OCI-M2 (cell line): ENCODE measurements around the gene PPAT.
"Not testable (repeated sequence)": the region's sequence is repeated elsewhere in the genome, so short reads cannot be mapped to it uniquely, and the experiment has no call there.

ENCODE experiments used
- DNase-seq: peaks from one replicate; lab custom pipeline; 2025; ENCODE audit not compliant: unreplicated experiment; lab: John Stamatoyannopoulos, UW

The PPAT gene

DNA sequence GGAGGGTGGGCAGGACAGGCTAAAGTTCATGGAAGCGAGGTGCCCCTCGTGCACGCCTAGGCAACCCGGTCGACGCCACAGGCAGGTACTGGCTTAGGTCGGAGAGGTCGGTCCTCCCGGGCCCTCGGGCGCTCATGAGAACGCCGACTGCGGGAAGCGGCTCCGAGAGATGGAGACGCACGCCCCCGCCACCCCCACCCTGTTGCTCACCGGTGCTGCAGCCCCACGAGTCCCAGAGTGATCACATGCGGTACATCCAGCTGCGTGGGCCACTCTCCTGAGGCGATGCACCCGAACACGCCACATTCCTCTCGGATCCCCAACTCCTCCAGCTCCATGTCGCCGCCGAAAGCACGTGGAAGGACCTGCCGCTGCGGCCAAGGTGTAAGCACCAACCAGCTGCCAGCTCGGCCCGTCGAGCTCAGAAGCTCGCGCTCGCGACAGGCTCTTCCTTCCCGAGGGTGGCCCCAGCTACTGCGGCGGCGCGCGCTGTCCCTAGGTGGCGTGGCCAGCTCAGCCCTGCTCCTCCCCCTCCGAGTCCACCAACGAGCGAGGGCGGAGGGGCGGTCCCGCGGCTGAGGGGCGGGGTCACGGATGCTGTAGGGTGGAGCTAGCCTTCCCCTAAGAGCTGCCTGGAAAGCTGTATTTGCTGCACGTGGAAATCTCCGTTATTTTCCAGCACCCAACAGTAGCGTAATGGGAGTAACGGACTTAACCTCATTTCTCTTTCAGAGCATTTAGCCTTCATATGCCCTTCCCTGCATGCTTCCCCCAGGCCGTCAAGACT is at the start of gene PPAT:
TSS of gene PPAT (minus strand) at position 476 of the 787 bp plus-strand sequence. CDS start at position 338, 138 bp downstream.
- DNase-seq, result peak; percentile 79

GRCh38 chr4:56480691-56481090 is 45.3 kb upstream of the PPAT start:
- no peak for DNase-seq

DNA sequence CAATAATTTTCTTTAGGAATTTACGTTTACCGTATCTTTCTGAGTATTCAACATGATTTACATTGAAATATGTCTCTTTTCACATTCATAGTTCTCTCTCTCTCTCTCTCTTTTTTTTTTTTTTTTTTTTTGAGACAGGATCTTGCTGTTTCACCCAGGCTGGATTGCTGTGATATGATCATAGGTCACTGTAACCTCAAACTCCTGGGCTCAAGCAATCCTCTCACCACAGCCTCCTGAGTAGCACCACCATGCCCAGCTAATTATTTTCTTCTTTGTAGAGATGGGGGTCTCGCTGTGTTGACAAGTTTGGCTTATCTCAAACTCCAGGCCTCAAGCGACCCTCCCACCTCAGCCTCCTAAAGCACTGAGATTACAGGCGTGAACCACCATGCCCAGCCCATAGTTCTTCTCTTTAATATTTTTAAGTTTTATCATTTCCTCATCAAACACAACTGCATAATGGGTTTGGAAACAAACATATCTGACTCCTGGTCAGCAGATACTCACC is 41.8 kb upstream of the PPAT start:
- DNase-seq, result no peak

DNA sequence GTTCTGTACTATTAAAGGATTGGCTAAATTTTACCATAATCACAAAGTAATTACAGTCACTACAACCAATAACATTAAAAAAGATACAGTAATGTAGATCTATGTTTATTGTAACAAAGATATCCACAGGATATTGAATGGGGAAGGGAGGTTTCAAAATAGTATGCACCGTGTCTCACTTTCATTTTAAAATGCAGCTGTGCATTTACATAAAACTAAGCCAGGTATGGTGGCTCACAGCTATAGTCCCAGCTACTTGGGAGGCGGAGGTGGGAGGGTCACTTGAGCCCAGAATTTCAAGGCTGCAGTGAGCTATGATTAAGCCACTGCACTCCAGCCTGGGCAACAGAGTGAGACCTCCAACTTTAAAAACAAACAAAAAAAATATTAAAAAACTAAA is 40.5 kb upstream of the PPAT start:
- DNase-seq, result no peak

GRCh38 chr4:56469489-56470210 is 34.2 kb upstream of the PPAT start:
- no peak for DNase-seq

GRCh38 chr4:56468097-56468422 is 32.6 kb upstream of the PPAT start:
- DNase-seq, result no peak

GRCh38 chr4:56467284-56468096 is 32.1 kb upstream of the PPAT start, which contains the start of gene SRP72:
Gene SRP72, plus strand, starts transcription at chr4:56467617. Its CDS starts 19 bp downstream, at chr4:56467636.
- DNase-seq, result peak; percentile 49

DNA sequence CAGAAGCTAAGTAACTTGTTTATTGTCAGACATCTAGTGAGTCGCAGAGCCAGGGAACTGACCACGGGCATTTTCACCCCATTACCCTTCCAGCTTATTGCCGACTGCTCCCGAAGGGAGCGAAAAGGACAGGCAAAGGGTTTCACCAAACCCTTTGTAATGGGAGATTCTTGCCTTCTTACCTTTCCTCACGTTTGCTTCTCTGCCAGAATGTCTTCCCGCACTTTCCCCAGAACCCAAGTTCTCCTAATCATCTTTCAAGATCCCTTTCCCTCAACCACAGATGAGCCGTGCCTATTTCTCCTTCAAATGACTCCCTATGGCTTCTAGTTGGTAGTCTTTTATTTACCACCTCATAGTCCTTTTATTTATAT is 31.5 kb upstream of the PPAT start:
- no peak for DNase-seq

GRCh38 chr4:56466296-56466761 is 30.9 kb upstream of the PPAT start:
- not testable (repeated sequence) for DNase-seq

DNA sequence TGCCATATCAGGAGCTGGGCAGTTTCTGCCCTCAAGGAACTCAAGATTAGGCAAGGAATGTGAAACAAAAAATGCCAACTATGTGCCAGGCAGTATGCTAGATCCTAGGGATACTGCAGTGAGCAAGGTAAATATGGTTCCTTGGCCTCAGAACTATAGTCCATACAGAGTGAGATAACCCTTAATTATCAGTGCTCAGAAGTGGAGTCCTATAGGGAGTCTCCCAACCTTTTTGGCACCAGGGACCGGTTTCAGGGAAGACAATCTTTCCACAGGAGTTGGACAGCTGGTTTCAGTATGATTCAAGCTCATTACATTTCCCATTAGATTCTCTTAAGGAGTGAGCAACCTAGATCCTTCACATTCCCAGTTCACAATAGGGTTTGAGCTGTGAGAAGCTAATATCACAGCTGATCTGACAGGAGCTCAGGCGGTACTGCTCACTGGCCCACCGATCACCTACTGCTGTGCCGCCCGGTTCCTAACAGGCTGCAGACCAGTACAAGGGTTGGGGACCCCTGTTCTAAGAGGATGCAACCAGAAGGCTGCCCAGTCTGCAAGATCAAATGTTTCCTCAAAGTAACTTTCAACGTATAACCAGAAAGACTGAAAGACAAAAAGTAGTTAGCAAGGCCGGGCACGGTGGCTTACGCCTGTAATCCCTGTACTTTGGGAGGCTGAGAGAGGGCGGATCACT is 30.3 kb upstream of the PPAT start:
- DNase-seq, result no peak

DNA sequence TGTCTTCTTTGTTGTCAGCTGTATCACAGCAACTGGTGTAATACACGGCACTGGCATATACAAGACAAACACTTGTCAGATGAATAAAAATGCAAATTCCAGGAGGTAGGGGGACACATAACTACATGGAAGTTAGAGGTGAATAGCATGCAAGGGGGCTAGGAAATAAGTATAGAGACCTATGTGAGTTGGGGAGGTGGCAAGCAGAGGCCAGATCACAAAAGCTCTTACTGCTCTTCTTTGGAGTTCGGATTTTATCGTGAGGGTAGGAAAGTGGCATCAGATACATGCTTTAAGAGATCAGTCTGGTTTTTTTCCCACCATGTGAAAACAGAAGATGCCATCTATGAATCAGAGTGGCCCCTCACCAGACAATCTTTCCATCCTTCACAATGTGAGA is 29.2 kb upstream of the PPAT start:
- DNase-seq, result no peak

GRCh38 chr4:56463711-56464110 is 28.3 kb upstream of the PPAT start:
- DNase-seq, result no peak

- no peak for DNase-seq
Observed at GRCh38 chr4:56462157-56462556, 26.7 kb upstream of the PPAT start.

- no peak for DNase-seq
Observed at GRCh38 chr4:56460085-56460484, 24.7 kb upstream of the PPAT start.

DNA sequence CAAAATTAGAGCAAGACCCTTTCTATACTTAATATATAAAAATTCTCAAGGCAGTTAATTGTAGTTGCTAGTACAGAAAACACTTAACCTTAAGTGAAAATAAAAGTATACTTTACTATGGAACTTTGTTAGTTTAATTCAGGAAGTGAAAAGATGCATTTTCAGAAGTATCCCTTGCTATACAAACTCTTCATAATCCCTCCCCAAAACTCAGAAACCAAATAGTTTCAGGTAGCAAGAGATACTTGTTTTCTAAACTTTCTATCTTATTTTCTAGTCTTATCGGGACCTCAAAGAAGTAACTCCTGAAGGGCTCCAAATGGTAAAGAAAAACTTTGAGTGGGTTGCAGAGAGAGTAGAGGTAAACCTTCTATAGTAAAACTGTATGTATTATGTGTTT is 14.9 kb upstream of the PPAT start:
- no peak for DNase-seq

DNA sequence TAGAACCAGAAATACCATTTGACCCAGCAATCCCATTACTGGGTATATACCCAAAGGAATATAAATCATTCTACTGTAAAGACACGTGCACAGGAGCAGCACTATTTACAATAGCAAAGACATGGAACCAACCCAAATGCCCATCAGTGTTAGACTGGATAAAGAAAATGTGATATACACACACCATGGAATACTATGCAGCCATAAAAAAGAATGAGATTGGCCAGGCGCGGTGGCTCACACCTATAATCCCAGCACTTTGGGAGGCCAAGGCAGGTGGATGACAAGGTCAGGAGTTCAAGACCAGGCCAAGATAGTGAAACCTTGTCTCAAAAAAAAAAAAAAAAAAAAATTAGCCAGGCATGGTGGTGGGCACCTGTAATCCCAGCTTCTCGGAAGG is 14.1 kb upstream of the PPAT start:
- DNase-seq, result not testable (repeated sequence)

- no peak for DNase-seq
Observed at GRCh38 chr4:56448301-56448700, 12.9 kb upstream of the PPAT start.

GRCh38 chr4:56445699-56446098 is 10.3 kb upstream of the PPAT start:
- no peak for DNase-seq

- no peak for DNase-seq
Observed at GRCh38 chr4:56444719-56445118, 9.3 kb upstream of the PPAT start.

DNA sequence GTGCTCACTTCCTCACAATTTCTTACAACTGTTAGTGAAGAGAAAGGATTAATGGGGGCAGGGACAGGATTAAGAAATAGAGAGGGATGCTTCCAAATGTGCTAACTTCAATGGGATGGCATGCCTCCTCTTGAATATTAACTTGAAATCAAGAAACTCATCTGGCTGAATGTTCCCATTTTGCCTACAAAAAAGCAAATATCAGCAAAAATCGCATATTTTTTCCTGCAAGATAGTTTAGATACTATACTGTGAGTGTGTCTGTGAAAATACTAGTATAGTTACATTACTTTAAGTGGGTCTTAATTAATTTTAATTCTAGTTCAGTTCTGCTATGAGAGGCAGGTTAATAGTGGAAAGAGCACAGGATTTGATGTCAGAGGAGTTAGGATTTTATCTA is 5.6 kb upstream of the PPAT start:
- no peak for DNase-seq

DNA sequence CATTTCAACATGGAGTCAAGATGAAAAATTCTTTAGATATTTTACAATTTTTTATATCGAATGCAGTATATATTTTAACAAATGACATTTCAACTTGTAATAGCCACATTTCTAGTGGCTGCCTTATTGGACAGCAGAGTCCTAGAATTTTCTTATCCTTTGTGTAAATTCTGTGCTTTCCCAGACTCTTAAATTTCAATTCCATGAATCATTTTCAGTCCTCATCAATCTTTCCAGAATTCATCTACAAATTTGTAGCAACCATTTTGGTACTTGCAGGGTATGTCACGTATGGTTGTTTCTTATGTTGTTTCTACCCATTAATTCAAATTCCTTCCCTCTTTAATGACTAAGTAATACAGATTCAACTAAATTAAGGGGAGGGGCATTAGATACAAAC is 3.4 kb upstream of the PPAT start:
- no peak for DNase-seq
